Smooth muscle cell (in vitro differentiated cells): Measurements from ENCODE around the gene ROR2. TPM values are rescaled to one million over a fixed set of nuclear protein-coding genes. Genes with fewer than 3 reads are reported as not detected.

Source experiments
- DNase-seq: peaks from one replicate; lab custom pipeline; 2025; ENCODE audit not compliant: unreplicated experiment; lab: John Stamatoyannopoulos, UW
- H2AFZ ChIP-seq: fragments of 200-600 bp; sonication (generic); 2 replicates; pipeline ENCODE4 v1.6.0; 2016; ENCODE audit warnings: antibody characterized with exemption, low read depth, mild to moderate bottlenecking
- H3F3A ChIP-seq: fragments of 200-600 bp; sonication (generic); 2 replicates; pipeline ENCODE4 v1.6.0; 2017; ENCODE audit warnings: antibody characterized with exemption, low read depth
- H3K27ac ChIP-seq: fragments of 200-600 bp; sonication (generic); 2 replicates; pipeline ENCODE4 v1.5.1; 2016; ENCODE audit warnings: low read depth, mild to moderate bottlenecking
- H3K27me3 ChIP-seq: fragments of 200-600 bp; sonication (generic); 2 replicates; pipeline ENCODE4 v1.6.1; 2016; ENCODE audit warnings: low read depth, mild to moderate bottlenecking
- H3K36me3 ChIP-seq: fragments of 200-600 bp; sonication (generic); 2 replicates; pipeline ENCODE4 v1.5.1; 2016; ENCODE audit warnings: low read depth
- H3K4me1 ChIP-seq: fragments of 200-600 bp; sonication (generic); 2 replicates; pipeline ENCODE4 v1.5.1; 2016; ENCODE audit warnings: low read depth
- H3K4me2 ChIP-seq: fragments of 200-600 bp; sonication (generic); 2 replicates; pipeline ENCODE4 v1.6.0; 2016; ENCODE audit warnings: mild to moderate bottlenecking
- H3K4me3 ChIP-seq: fragments of 200-600 bp; sonication (generic); 2 replicates; pipeline ENCODE4 v1.5.1; 2016; ENCODE audit warnings: mild to moderate bottlenecking
- H3K79me2 ChIP-seq: fragments of 200-600 bp; sonication (generic); 2 replicates; pipeline ENCODE4 v1.6.0; 2016; ENCODE audit warnings: low read depth, mild to moderate bottlenecking
- H3K9ac ChIP-seq: fragments of 200-600 bp; sonication (generic); 2 replicates; pipeline ENCODE4 v1.6.0; 2016; ENCODE audit warnings: low read depth
- H3K9me3 ChIP-seq: fragments of 200-600 bp; sonication (generic); replicated peaks from 2 replicates; pipeline ENCODE4 v1.5.1; 2016; ENCODE audit warnings: low read depth
- H4K20me1 ChIP-seq: fragments of 200-600 bp; sonication (generic); 2 replicates; pipeline ENCODE4 v1.6.0; 2016; ENCODE audit warnings: low read depth
- CTCF ChIP-seq: fragments of 200-600 bp; sonication (generic); IDR thresholded peaks from 2 replicates; pipeline ENCODE4 v1.5.1; 2017; ENCODE audit warnings: borderline replicate concordance, mild to moderate bottlenecking, antibody characterized with exemption; ENCODE audit not compliant: insufficient read depth, poor library complexity, severe bottlenecking
- WGBS: methylation state at CpG from one replicate; pipeline ENCODE4 v1.1.7; 2016; ENCODE audit warnings: low lambda C conversion rate; 5-methylcytosine and 5-hydroxymethylcytosine counted together
- polyA plus RNA-seq: library from polyadenylated mRNA; unstranded; fragments of >200 nt; fragmentation: Nextera tagmentation; extraction: Ambion mirVana; gene quantifications from 2 replicates; pipeline ENCODE4 v1.2.1, GENCODE V29; 2016
- total RNA-seq: library from RNA; depleted of rRNA; stranded (reverse); fragments of >200 nt; gene quantifications from 2 replicates; pipeline ENCODE4 v1.2.3, GENCODE V29; 2014

Gene ROR2
- total and polyA plus RNA-seq, 2 experiments from 2014 or later, result 16.7 to 21.7 TPM

GRCh38 chr9:91664663-91665062, 285.4 kb downstream of the ROR2 start:
- no peaks in the 10 kb centered on the region for H3K9me3 ChIP-seq
- H3K4me1 ChIP-seq, result no peaks in the 10 kb centered on the region
- TF ChIP-seq CTCF, result no peak
- H2AFZ ChIP-seq, result no peak overlapping the region
- no peaks in the 10 kb centered on the region for H3K79me2 ChIP-seq
- DNase-seq, result no peak
- no peaks in the 10 kb centered on the region for H3F3A ChIP-seq
- H3K9ac ChIP-seq, result no peak overlapping the region
- 73% methylated on average over 8 of the region's 8 CpGs for WGBS
- no peaks in the 10 kb centered on the region for H3K36me3 ChIP-seq
- H3K27me3 ChIP-seq, result no peaks in the 10 kb centered on the region
- H3K4me3 ChIP-seq, result no peak overlapping the region
- no peak overlapping the region for H3K27ac ChIP-seq
- H3K4me2 ChIP-seq, result no peak overlapping the region
- no peaks in the 10 kb centered on the region for H4K20me1 ChIP-seq

- Histone ChIP-seq H3K36me3 (no peaks in the 10 kb centered on the region), H3K27ac (no peak overlapping the region), H3K4me3 (no peak overlapping the region), H3K4me2 (no peak overlapping the region), H3K27me3 (no peaks in the 10 kb centered on the region), H3K79me2 (no peaks in the 10 kb centered on the region), H2AFZ (no peak overlapping the region), H3F3A (no peaks in the 10 kb centered on the region), H3K4me1 (no peaks in the 10 kb centered on the region), H3K9ac (no peak overlapping the region), H3K9me3 (no peaks in the 10 kb centered on the region), H4K20me1 (no peaks in the 10 kb centered on the region)
- no peak for DNase-seq
- WGBS, result 89% methylated on average over 6 of the region's 6 CpGs
- no peak for TF ChIP-seq CTCF
Measured at GRCh38 chr9:91663858-91664257, 286.2 kb downstream of the ROR2 start.

GRCh38 chr9:91661451-91661850, 288.6 kb downstream of the ROR2 start:
- no peak overlapping the region for H3K4me2 ChIP-seq
- WGBS, result 53% methylated on average over 3 of the region's 3 CpGs
- no peak overlapping the region for H3K9ac ChIP-seq
- no peaks in the 10 kb centered on the region for H3K4me1 ChIP-seq
- no peak for DNase-seq
- no peak overlapping the region for H3K4me3 ChIP-seq
- H3K79me2 ChIP-seq, result no peaks in the 10 kb centered on the region
- TF ChIP-seq CTCF, result no peak
- no peak overlapping the region for H2AFZ ChIP-seq
- no peaks in the 10 kb centered on the region for H4K20me1 ChIP-seq
- no peak overlapping the region for H3K27ac ChIP-seq
- no peaks in the 10 kb centered on the region for H3K36me3 ChIP-seq
- H3K27me3 ChIP-seq, result no peaks in the 10 kb centered on the region
- no peaks in the 10 kb centered on the region for H3K9me3 ChIP-seq
- no peaks in the 10 kb centered on the region for H3F3A ChIP-seq

GRCh38 chr9:91660521-91660920, 289.5 kb downstream of the ROR2 start:
- no peaks in the 10 kb centered on the region for H4K20me1 ChIP-seq
- no peak overlapping the region for H3K4me3 ChIP-seq
- DNase-seq, result no peak
- WGBS, result 100% methylated on average over 1 of the region's 1 CpG
- H2AFZ ChIP-seq, result peak overlapping the region; percentile 51
- no peak overlapping the region for H3K9ac ChIP-seq
- no peaks in the 10 kb centered on the region for H3K27me3 ChIP-seq
- H3F3A ChIP-seq, result no peaks in the 10 kb centered on the region
- H3K27ac ChIP-seq, result no peak overlapping the region
- H3K79me2 ChIP-seq, result no peaks in the 10 kb centered on the region
- no peaks in the 10 kb centered on the region for H3K36me3 ChIP-seq
- no peaks in the 10 kb centered on the region for H3K4me1 ChIP-seq
- H3K9me3 ChIP-seq, result no peaks in the 10 kb centered on the region
- no peak for TF ChIP-seq CTCF
- no peak overlapping the region for H3K4me2 ChIP-seq
